Measurements from ENCODE around the gene ZNF710. TPM values are rescaled to one million over a fixed set of nuclear protein-coding genes. Genes with fewer than 3 reads are reported as not detected.
A peak's percentile ranks its signal among the peaks of the same experiment; 100 is the strongest.

Gene ZNF710
- total and polyA plus RNA-seq, 2 of the 8 experiments (the other 6 are each of a cell fraction or from before 2014, with no cell fraction given), result 10.5 to 24.0 TPM

- Histone ChIP-seq H3K79me2 (ENCODE audit: control insufficient read depth in 1 of 2, insufficient read depth in 2 of 2, low read length in 2 of 2) (0 out of 4 replicates have a peak, but pooled peaks cover 0 to 2% of the 10 kb centered on the region in 2 experiments), H3K56ac (replicated peaks; ENCODE audit: insufficient read length, low read depth, low read length) (no peak overlapping the region)
- POLR2A ChIA-PET (ENCODE audit: partially characterized antibody), result interaction anchor here (0.6 kb wide), 1 partner anchor 207 kb away, joined by 3 read pairs; no protein-coding TSS in a partner anchor
- TF ChIP-seq RFX5 (IDR thresholded peaks at IDR 0.05; ENCODE audit: borderline replicate concordance, low read depth, low read length) (no peak), SP4 (IDR thresholded peaks at IDR 0.05; ENCODE audit: low read length) (no peak), TAF7 (optimal IDR thresholded peaks at IDR 0.05; ENCODE audit: borderline replicate concordance, low read depth, low read length) (no peak), TAF1 (IDR thresholded peaks at IDR 0.05; ENCODE audit: low read depth, low read length) (no peak), CREB1 (IDR thresholded peaks at IDR 0.05) (no peak), KDM1A (IDR thresholded peaks at IDR 0.05; ENCODE audit: borderline replicate concordance, low read length) (no peak), SIRT6 (IDR thresholded peaks at IDR 0.05; ENCODE audit: low read length) (no peak), E2F6 (IDR thresholded peaks at IDR 0.05) (no peak), HDAC6 (IDR thresholded peaks at IDR 0.05; ENCODE audit: low read depth, low read length) (no peak), CBX8 (IDR thresholded peaks at IDR 0.05; ENCODE audit: borderline replicate concordance, low read depth, low read length) (no peak), ASH2L (IDR thresholded peaks at IDR 0.05; ENCODE audit: low read length) (no peak), CBX5 (IDR thresholded peaks at IDR 0.05; ENCODE audit: low read depth, low read length) (no peak)
- TF ChIP-seq, protein P1, sequence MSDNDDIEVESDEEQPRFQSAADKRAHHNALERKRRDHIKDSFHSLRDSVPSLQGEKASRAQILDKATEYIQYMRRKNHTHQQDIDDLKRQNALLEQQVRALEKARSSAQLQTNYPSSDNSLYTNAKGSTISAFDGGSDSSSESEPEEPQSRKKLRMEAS (IDR thresholded peaks at IDR 0.05), result no peak
These were observed 55.4 kb downstream of the ZNF710 start for GRCh38 chr15:90056529-90056928.

More at GRCh38 chr15:90056529-90056928, 55.4 kb downstream of the ZNF710 start:
- CTCF ChIA-PET (ENCODE audit: partially characterized antibody), result interaction anchor here (0.8 to 2.0 kb wide), 3 partner anchors 11 to 31 kb away, joined by 3 to 12 read pairs (median 5); no protein-coding TSS in a partner anchor
- Histone ChIP-seq H3K9ac (replicated peaks in 1 of 4; ENCODE audit: extremely low read depth in 1 of 4, low read depth in 3 of 4, low read length in 3 of 4) (no peak overlapping the region), H3K79me1 (ENCODE audit: low read depth, low read length) (peaks cover 16% of the 10 kb centered on the region), H4K91ac (replicated peaks; ENCODE audit: insufficient read length, low read length) (no peak overlapping the region), H3K18ac (ENCODE audit: extremely low read depth, low read length) (peak overlapping the region; percentile 48; the same call in 1 of the 2 replicates), H4K8ac (ENCODE audit: extremely low read depth, insufficient read depth, low read length) (no peak overlapping the region), H2BK120ac (replicated peaks; ENCODE audit: low read depth, low read length) (no peak overlapping the region), H3K14ac (ENCODE audit: insufficient read length) (no peak overlapping the region), H3K23ac (ENCODE audit: insufficient read length) (no peak overlapping the region), H3K23me2 (ENCODE audit: low read depth, low read length) (no peaks in the 10 kb centered on the region), H2BK20ac (ENCODE audit: low read length) (no peak overlapping the region), H3K27me3 (replicated peaks in 1 of 4; ENCODE audit: control insufficient read depth in 3 of 4, extremely low read depth in 1 of 4, insufficient read depth in 3 of 4, low read length in 3 of 4) (no peaks in the 10 kb centered on the region), H2BK12ac (ENCODE audit: low read depth, low read length) (no peak overlapping the region), H4K5ac (ENCODE audit: insufficient read length, low read depth, low read length) (no peak overlapping the region), H3K27ac (ENCODE audit: low read depth, low read length) (no peak overlapping the region), H3K4me2 (ENCODE audit: insufficient read depth in 1 of 2, low read depth in 2 of 2, low read length in 2 of 2) (no peak overlapping the region), H3K4ac (replicated peaks; ENCODE audit: insufficient read length, low read depth, low read length) (peak overlapping the region; percentile 76), H3K36me3 (ENCODE audit: control insufficient read depth in 2 of 4, insufficient read depth in 4 of 4, low read length in 3 of 4) (no peaks in the 10 kb centered on the region), H2AFZ (ENCODE audit: low read length) (no peak overlapping the region), H2BK5ac (ENCODE audit: low read depth, low read length) (no peak overlapping the region), H2AK5ac (ENCODE audit: low read depth, low read length) (no peak overlapping the region), H3K4me3 (ENCODE audit: extremely low read depth in 1 of 4, insufficient read depth in 2 of 4, low read depth in 3 of 4, low read length in 4 of 4) (no peak overlapping the region), H3K4me1 (replicated peaks in 1 of 4; ENCODE audit: control insufficient read depth in 3 of 4, insufficient read depth in 4 of 4, low read length in 3 of 4) (peaks cover 3 to 35% (median 13%) of the 10 kb centered on the region in 4 experiments), H2BK15ac (ENCODE audit: low read length) (no peak overlapping the region), H4K20me1 (replicated peaks in 1 of 2; ENCODE audit: control insufficient read depth in 1 of 2, insufficient read depth in 2 of 2, low read length in 2 of 2) (no peaks in the 10 kb centered on the region), H3K9me3 (ENCODE audit: insufficient read depth in 2 of 2, low read depth in 1 of 2, low read length in 1 of 2) (no peaks in the 10 kb centered on the region; a peak in 1 of 4 replicates)
- WGBS, 2 experiments (ENCODE audit: extremely low coverage in 1 of 2, insufficient coverage in 1 of 2, insufficient read length in 1 of 2, insufficient replicate concordance in 2 of 2, low coverage in 1 of 2, low lambda C conversion rate in 2 of 2, missing lambda C conversion rate in 1 of 2), result 86% methylated on average over 7 of the region's 7 CpGs; no CpG with 5 or more reads in 1 of the 2 experiments
- FAIRE-seq, result no peak
- DNase-seq (ENCODE audit: low read depth in 1 of 2, low spot score in 2 of 2), result no peak

All from H1 (cell line).